Neural crest cell (in vitro differentiated cells): ENCODE measurements around the gene HMCN1. TPM values are rescaled to one million over a fixed set of nuclear protein-coding genes. Genes with fewer than 3 reads are reported as not detected.

Source experiments
- DNase-seq: peaks from one replicate; pipeline ENCODE4 v3.0.0; 2021; ENCODE audit warnings: low read depth, mixed read lengths, low spot score
- H3K27ac Mint-ChIP-seq: one replicate; pipeline ENCODE4 v1.8.0; 2021; ENCODE audit warnings: mild to moderate bottlenecking, mixed read lengths; ENCODE audit not compliant: unreplicated experiment
- H3K27me3 Mint-ChIP-seq: 2 replicates; pipeline ENCODE4 v1.8.0; 2021; ENCODE audit warnings: low read depth, mild to moderate bottlenecking, mixed read lengths
- H3K36me3 Mint-ChIP-seq: 2 replicates; pipeline ENCODE4 v1.8.0; 2021; ENCODE audit warnings: low read depth, mild to moderate bottlenecking, mixed read lengths
- H3K4me1 Mint-ChIP-seq: 2 replicates; pipeline ENCODE4 v1.8.0; 2021; ENCODE audit warnings: mixed read lengths
- H3K4me3 Mint-ChIP-seq: one replicate; pipeline ENCODE4 v1.8.0; 2021; ENCODE audit warnings: mild to moderate bottlenecking, mixed read lengths
- H3K9me3 Mint-ChIP-seq: 2 replicates; pipeline ENCODE4 v1.8.0; 2021; ENCODE audit warnings: mixed read lengths
- CTCF ChIP-seq: fragments of 200-600 bp; sonication (generic); conservative IDR thresholded peaks from 2 replicates; pipeline ENCODE4 v1.5.0; 2021; ENCODE audit warnings: antibody characterized with exemption, mild to moderate bottlenecking
- total RNA-seq: library from RNA; stranded (reverse); gene quantifications from 2 replicates; pipeline ENCODE4 v1.2.1, GENCODE V29; 2021

HMCN1 gene
- total RNA-seq, 1 donor from 2014 or later: 16.6 TPM

- no peak overlapping the region for H3K4me3 Mint-ChIP-seq
- no peaks in the 10 kb centered on the region for H3K4me1 Mint-ChIP-seq
- no peak overlapping the region for H3K27ac Mint-ChIP-seq
- H3K27me3 Mint-ChIP-seq: no peaks in the 10 kb centered on the region
- no peak for TF ChIP-seq CTCF
- DNase-seq: no peak
- peaks cover 3% of the 10 kb centered on the region for H3K36me3 Mint-ChIP-seq
- peaks cover 5% of the 10 kb centered on the region for H3K9me3 Mint-ChIP-seq
Observed at GRCh38 chr1:185727726-185728125, 6.5 kb upstream of the HMCN1 start.

- no peak for TF ChIP-seq CTCF
- H3K9me3 Mint-ChIP-seq: peaks cover 5% of the 10 kb centered on the region
Observed at GRCh38 chr1:185731446-185731845, 2.7 kb upstream of the HMCN1 start.

DNA sequence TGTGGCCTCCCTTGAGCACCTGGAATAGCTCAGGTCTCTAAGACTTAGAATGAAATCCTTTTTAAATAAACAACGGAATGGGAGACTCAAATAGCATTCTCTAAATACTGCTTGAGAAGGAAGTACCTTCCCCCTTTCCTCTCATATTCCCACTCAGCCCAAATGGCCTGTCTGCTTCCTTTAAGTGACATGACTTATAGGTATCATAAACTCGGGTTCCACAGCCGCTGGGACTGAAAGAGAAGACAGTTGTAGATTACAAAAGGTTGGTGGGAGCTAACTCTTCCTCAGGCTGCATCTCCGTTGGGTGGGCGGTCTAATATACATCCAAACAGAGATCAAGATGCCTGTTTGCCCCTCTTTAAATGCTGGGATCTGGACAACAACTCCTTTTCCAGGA is 1.2 kb upstream of the HMCN1 start:
- Mint-ChIP-seq H3K27me3 (peaks cover 7% of the 10 kb centered on the region), H3K4me3 (peak overlapping the region; percentile 83), H3K9me3 (peaks cover 5% of the 10 kb centered on the region), H3K4me1 (peaks cover 23% of the 10 kb centered on the region), H3K36me3 (peaks cover 3% of the 10 kb centered on the region), H3K27ac (no peak overlapping the region)
- no peak for TF ChIP-seq CTCF
- DNase-seq: no peak

More at GRCh38 chr1:185731446-185731845, 2.7 kb upstream of the HMCN1 start:
- peaks cover 3% of the 10 kb centered on the region for H3K36me3 Mint-ChIP-seq
- H3K27ac Mint-ChIP-seq: no peak overlapping the region
- H3K4me3 Mint-ChIP-seq: no peak overlapping the region
- peaks cover 7% of the 10 kb centered on the region for H3K27me3 Mint-ChIP-seq
- no peak for DNase-seq
- H3K4me1 Mint-ChIP-seq: peaks cover 23% of the 10 kb centered on the region

- Mint-ChIP-seq H3K9me3 (peaks cover 5% of the 10 kb centered on the region), H3K36me3 (peaks cover 5% of the 10 kb centered on the region), H3K4me3 (peak overlapping the region; percentile 83), H3K27ac (peak overlapping the region; percentile 91), H3K27me3 (peaks cover 7% of the 10 kb centered on the region), H3K4me1 (peaks cover 26% of the 10 kb centered on the region)
- DNase-seq: no peak
- TF ChIP-seq CTCF: no peak
Observed at GRCh38 chr1:185734929-185735700, 924 bp downstream of the HMCN1 start.

DNA sequence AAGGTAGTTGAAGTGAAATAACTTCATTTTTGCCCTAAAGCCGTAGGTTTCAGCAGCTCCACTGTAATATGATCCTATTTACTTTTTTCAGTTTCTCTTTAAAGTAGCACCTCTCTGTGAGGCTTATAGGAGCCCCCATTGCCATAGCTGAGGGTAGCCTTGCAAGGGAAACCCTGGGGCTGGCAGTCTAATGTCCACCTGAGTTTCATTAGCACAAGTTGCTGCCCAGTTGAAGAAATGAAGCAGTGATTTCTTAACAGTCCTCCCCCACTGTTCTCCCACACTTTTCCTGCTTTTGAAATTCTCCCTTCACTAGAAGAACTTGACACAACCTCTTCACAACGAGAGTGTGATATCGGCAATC is 1.5 kb downstream of the HMCN1 start:
- Mint-ChIP-seq H3K9me3 (peaks cover 8% of the 10 kb centered on the region), H3K4me1 (peaks cover 28% of the 10 kb centered on the region), H3K27me3 (peaks cover 7% of the 10 kb centered on the region), H3K4me3 (peak overlapping the region; percentile 83), H3K27ac (no peak overlapping the region), H3K36me3 (peaks cover 7% of the 10 kb centered on the region)
- TF ChIP-seq CTCF: no peak
- DNase-seq: no peak
